Testis (tissue), 2 donors: ENCODE data around the gene TSPAN32.

Experiments
- POLR2A ChIP-seq: fragments of 450-650 bp; IDR thresholded peaks from one replicate; pipeline ENCODE4 v1.6.1; 2017; ENCODE audit warnings: antibody characterized with exemption, mild to moderate bottlenecking, moderate library complexity
- TF ChIP-seq, protein P1 (sequence below), 3 experiments: fragments of 450-650 bp in 2 of 3; fragments of 200-600 bp in 1 of 3; sonication (generic) in 1 of 3; IDR thresholded peaks; one replicate each; pipeline ENCODE4 v1.5.1; 2016 to 2019; ENCODE audit warnings: antibody characterized with exemption in 3 of 3, mild to moderate bottlenecking in 2 of 3, moderate library complexity in 1 of 3

DNA sequence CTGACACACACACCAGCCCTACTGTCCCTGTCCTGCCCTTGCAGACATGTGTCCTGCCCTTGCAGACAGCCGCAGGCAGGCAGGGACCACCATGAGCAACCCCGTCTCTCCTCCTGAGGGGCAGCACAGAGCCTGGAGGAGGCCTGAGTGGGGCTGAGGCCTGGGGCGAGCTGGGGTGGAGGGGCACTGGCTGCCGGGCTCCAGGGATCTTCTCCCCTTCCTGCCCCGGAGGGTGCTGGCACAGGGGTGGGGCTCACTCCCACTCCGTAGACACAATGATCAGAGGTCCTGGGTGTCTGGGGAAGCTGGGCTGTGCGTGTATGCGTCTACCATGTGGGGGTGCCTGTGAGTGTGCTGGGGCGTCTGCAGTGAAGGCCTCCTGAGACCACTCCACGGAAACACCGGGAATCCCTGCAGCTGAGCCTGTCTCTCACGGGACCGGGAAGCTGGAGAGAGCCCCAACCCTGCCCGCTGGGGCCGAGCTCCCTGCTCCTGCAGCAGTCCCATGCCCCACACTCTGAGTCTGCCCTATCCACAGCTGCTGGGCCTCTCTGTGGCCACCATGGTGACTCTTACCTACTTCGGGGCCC is 588 bp downstream of the TSPAN32 start:
- TF ChIP-seq, protein P1, sequence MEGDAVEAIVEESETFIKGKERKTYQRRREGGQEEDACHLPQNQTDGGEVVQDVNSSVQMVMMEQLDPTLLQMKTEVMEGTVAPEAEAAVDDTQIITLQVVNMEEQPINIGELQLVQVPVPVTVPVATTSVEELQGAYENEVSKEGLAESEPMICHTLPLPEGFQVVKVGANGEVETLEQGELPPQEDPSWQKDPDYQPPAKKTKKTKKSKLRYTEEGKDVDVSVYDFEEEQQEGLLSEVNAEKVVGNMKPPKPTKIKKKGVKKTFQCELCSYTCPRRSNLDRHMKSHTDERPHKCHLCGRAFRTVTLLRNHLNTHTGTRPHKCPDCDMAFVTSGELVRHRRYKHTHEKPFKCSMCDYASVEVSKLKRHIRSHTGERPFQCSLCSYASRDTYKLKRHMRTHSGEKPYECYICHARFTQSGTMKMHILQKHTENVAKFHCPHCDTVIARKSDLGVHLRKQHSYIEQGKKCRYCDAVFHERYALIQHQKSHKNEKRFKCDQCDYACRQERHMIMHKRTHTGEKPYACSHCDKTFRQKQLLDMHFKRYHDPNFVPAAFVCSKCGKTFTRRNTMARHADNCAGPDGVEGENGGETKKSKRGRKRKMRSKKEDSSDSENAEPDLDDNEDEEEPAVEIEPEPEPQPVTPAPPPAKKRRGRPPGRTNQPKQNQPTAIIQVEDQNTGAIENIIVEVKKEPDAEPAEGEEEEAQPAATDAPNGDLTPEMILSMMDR (IDR thresholded peaks at IDR 0.05): no peak
- TF ChIP-seq POLR2A: no peak
